GM15510 (cell line): ENCODE results near the gene KCTD12.

Source experiments
- POLR2A ChIP-seq: IDR thresholded peaks from 3 replicates; pipeline ENCODE4 v1.6.1; 2011; ENCODE audit warnings: borderline replicate concordance; ENCODE audit not compliant: insufficient read length; ENCODE audit errors: extremely low read depth

Gene KCTD12

GRCh38 chr13:76886292-76887075 lies at the start of gene KCTD12:
Gene KCTD12 (minus strand): TSS chr13:76886405. CDS start chr13:76886148, 257 bp downstream.
- peak; percentile 95 for TF ChIP-seq POLR2A

GRCh38 chr13:76934671-76935070 lies 48.5 kb upstream of the KCTD12 start:
- no peak for TF ChIP-seq POLR2A

DNA sequence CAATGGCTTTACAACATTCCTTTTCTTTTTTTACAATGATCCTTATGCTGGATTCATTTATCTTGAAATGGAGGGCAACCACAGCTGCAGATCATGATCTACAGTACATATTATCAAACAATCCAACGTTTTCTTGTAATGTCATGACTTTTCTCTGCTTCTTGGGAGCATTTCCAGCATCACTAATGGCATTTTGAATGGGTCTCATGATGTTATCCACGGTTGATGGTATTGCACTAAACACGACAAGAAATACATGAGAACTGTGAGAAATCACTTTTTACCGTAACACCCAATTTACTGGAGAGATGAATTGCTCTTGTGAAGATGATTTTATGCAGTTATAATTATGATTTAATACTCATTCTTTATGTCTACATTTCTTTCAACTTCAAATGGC lies 45.9 kb upstream of the KCTD12 start:
- TF ChIP-seq POLR2A: no peak

DNA sequence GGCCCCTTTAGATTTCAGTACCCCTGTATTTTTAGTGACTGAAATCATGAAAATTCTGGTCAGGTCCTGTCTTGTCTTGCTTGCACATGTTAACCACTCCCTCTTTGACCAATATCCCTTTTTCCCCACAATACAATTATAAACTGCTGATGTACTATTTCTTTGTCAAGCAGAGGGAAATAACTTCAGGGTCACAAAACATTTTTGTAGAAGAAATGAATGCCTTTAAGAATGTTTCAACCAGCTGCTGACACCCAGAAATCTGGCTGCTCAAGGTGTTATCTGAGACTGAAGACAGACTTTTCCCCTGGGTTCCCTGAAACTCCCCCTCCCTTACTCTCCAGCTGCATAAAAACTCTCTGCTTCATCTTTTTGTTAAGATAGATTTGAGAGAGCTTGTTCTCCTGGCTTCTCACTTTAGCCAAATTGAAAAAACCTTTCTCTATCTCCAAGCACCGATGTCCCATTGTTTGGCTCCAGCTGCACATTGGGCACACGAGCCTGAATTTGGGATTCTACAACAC lies 43.7 kb upstream of the KCTD12 start:
- no peak for TF ChIP-seq POLR2A

DNA sequence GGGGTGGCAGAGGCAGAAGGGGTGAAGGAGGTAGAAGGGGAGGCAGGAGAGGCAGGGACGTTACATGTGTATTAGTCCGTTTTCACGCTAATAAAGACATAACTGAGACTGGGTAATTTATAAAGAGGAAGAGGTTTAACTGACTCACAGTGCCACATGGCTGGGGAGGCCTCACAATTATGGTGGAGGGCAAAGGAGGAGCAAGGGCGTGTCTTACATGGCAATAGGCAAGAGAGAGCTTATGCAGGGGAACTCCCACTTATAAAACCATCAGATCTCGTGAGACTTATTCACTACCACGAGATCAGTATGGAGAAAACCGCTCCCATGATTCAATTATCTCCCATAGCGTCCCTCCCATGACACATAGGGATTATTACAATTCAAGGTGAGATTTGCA lies 43.1 kb upstream of the KCTD12 start:
- no peak for TF ChIP-seq POLR2A

- no peak for TF ChIP-seq POLR2A
Measured at GRCh38 chr13:76928456-76928855, 42.3 kb upstream of the KCTD12 start.

DNA sequence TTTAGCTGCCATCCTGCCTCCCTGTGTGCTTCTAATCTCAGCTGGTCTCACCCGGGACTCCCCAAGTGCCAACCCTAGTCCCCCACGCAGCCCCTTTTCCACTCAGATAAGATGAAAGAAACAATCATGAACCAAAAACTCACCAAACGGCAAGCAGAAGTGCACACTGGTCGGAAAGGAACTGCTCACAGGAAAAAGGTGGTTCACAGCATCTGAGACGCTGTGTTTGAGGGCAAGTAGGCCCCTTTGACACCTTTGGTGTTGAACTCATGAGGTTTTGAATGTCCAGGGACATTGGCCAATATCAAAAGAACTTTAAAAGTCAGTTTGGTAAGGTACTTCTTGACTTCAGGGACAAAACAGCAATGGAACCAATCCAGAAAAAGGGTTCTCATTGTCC lies 41.8 kb upstream of the KCTD12 start:
- TF ChIP-seq POLR2A: no peak

DNA sequence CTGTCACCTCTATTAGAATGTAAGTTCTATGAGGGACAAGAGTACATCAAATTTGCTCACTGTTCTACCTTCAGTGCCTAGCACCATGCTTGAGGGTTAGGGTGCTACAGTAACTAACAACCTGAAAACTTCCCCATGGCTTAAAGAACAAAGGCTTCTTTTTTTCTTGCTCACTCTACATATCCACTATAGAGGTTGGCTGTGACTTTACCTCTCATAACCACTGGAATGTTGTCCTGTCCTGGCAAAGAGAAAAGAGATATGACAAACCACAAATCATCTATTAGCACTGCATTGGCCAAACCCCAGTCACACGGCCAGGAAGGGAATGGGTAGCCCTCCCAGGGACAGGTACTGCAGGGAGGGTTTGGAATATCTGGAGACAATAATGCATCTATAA lies 38.9 kb upstream of the KCTD12 start:
- TF ChIP-seq POLR2A: no peak

DNA sequence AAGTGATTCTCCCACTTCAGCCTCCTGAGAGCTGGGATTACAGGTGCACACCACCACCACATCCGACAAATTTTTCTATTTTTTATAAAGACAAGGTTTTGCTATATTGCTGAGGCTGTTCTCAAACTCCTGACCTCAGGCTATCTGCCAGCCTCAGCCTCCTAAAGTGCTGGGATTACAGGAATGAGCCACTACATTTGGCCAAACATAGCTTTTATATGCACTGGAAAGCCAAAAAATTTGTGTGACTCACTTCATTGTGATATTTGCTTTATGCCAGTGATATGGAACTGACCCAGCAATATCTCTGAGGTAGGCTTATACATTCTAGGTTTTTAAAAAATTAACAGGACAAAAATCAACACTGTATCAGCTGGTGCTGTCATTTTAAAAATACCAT lies 35.3 kb upstream of the KCTD12 start:
- no peak for TF ChIP-seq POLR2A

GRCh38 chr13:76917095-76917494 lies 30.9 kb upstream of the KCTD12 start:
- TF ChIP-seq POLR2A: no peak

GRCh38 chr13:76913898-76914297 lies 27.7 kb upstream of the KCTD12 start:
- TF ChIP-seq POLR2A: no peak

DNA sequence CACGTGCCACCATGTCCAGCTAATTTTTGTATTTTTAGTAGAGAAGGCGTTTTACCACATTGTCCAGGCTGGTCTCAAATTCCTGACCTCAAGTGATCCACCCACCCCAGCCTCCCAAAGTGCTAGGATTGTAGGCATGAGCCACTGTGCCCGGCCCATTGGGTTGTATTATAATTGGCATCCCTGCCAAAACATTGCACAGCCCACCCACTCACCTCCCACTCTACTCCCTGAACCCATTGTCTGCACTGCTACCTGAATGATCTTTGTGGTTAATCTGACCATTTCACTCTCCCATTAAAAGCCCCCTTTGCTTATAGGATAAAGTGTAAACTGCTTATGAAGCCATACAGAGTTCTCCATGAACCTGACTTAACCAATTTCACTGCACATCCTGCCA lies 26.3 kb upstream of the KCTD12 start:
- TF ChIP-seq POLR2A: no peak

GRCh38 chr13:76904507-76904906 lies 18.3 kb upstream of the KCTD12 start:
- no peak for TF ChIP-seq POLR2A

GRCh38 chr13:76903544-76904162 lies 17.4 kb upstream of the KCTD12 start:
- no peak for TF ChIP-seq POLR2A

DNA sequence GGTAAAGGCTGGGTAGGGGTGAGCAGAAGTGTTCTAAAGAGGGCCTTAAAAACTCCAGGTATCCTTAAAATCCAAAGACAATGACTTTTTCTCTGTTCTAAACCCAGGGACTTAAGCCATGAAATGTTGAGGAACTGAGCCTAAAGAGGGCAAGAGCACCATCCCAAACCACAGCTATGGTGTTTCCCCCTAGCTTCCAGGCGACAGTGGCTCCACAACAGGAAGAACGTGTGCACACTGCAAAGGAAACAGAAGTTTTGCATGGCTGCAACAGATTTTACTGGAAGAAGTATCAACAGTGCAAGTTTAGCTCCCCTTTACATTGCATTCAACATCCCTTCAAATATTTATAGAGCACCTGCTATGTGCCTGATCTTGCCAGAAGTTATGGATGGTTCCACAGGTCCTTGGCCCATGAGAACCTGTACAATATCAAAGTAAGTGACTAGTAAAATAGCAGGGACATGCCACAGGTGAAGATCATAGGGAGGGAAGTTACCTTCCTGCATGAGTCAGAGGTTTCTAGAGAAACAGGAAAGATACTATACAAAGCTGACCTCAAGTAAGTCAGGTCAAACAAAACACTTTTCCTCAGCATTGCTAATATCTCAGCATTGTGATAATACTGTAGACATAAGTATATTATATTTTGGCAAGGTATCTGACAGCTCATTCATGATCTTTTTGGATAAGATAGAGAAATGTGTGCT lies 8.4 kb upstream of the KCTD12 start:
- TF ChIP-seq POLR2A: no peak
